Measurements from ENCODE around the gene CACNA2D2.
A peak's percentile ranks its signal among the peaks of the same experiment; 100 is the strongest.

CACNA2D2 gene

DNA sequence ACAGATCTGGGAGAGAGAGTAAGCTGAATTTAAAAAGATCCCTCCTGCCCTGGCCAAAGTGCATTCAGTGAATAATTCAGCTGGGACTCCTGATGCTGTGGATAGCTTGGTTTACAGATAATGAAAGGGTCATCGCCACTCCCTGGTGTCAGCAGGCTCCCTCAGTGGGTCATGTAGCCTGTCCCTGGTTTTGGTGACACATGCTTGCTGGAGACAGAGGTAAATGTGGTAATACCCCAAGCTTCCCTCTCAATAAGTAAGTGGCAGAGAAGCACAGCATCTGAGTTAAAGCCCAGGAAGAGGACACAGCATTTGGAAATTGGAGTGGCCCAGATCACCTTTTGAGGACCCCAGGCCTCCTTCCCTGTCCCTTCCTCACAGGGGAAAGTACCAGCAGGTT, 146.0 kb downstream of the CACNA2D2 start:
- no peak for TF ChIP-seq CTCF (conservative IDR thresholded peaks at IDR 0.05; ENCODE audit: low read depth, low read length)
- no peak for DNase-seq (ENCODE audit: low read depth)
- peak overlapping the region; percentile 99 for H3K4me3 ChIP-seq (ENCODE audit: low read depth, low read length)

- H3K4me3 ChIP-seq (ENCODE audit: low read depth, low read length), result peak overlapping the region; percentile 99
- no peak for TF ChIP-seq CTCF (conservative IDR thresholded peaks at IDR 0.05; ENCODE audit: low read depth, low read length)
- DNase-seq (ENCODE audit: low read depth), result no peak
Observed at GRCh38 chr3:50356553-50356952, 146.9 kb downstream of the CACNA2D2 start.

DNA sequence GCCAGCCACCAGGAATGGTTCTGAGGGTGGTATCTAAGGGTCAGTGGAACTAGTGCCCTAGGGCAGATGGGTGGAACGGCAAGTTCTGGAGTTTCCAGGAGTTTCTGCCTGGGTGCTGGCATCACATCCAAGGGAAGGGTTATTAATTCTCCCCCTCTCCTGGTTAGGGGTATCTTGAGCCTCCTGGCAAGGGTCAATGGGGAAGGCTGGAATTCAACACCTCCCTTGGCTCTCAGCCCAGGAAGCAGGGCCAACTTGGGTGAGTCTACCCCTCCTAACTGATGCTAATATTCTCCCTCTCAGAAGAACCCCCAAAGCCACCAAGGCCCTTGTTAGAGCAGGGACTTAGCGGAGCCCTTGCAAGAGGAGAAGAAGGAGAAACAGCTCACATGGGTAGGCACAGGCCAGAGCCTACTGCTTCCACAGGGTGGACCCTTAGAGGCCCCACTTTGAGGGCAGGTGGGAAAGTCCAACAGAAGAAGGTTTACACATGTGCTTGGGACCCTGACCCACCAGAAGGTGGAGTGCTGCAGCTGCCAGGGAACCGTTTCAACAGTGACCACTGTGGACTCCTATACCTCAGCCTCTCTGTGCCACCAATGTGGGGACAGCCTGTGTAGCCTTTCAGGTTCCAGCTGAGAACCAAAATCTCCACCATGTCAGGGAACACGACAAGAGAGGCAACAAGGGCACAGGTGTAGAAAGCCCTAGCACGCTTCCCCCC, 147.4 kb downstream of the CACNA2D2 start:
- TF ChIP-seq CTCF (conservative IDR thresholded peaks at IDR 0.05; ENCODE audit: low read depth, low read length), result peak; percentile 16
- no peak for DNase-seq (ENCODE audit: low read depth)
- H3K4me3 ChIP-seq (ENCODE audit: low read depth, low read length), result peak overlapping the region; percentile 99

GRCh38 chr3:50354850-50355249, 148.6 kb downstream of the CACNA2D2 start:
- H3K4me3 ChIP-seq (ENCODE audit: low read depth, low read length), result no peak overlapping the region
- TF ChIP-seq CTCF (conservative IDR thresholded peaks at IDR 0.05; ENCODE audit: low read depth, low read length), result no peak
- no peak for DNase-seq (ENCODE audit: low read depth)

GRCh38 chr3:50354186-50354764, 149.2 kb downstream of the CACNA2D2 start:
- H3K4me3 ChIP-seq (ENCODE audit: low read depth, low read length), result no peak overlapping the region
- DNase-seq (ENCODE audit: low read depth), result no peak
- no peak for TF ChIP-seq CTCF (conservative IDR thresholded peaks at IDR 0.05; ENCODE audit: low read depth, low read length)

DNA sequence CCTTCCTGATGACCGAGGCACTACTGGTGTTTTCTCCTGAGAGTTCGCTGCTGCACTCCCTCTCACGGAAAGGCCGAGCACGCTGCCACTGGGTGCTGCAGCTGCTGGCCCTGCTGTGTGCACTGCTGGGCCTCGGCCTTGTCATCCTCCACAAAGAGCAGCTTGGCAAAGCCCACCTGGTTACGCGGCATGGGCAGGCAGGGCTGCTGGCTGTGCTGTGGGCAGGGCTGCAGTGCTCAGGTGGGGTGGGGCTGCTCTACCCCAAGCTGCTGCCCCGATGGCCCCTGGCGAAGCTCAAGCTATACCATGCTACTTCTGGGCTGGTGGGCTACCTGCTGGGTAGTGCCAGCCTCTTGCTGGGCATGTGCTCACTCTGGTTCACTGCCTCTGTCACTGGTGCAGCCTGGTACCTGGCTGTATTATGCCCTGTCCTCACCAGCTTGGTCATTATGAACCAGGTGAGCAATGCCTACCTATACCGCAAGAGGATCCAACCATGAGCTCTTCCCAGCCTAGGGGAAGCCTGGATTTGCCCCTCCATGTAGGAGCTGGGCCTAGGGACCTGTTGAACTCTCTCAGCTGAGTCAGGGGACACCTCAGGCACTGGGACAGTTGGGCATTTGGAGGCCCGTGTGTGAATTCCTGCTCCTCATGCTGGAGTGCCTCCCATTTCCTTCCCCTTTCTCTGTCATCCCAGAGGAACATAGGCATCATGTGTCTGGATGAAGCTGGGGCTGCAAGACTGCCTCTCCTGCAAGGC, 150.0 kb downstream of the CACNA2D2 start:
- H3K4me3 ChIP-seq (ENCODE audit: low read depth, low read length), result no peak overlapping the region
- TF ChIP-seq CTCF (conservative IDR thresholded peaks at IDR 0.05; ENCODE audit: low read depth, low read length), result no peak
- DNase-seq (ENCODE audit: low read depth), result no peak

Data from choroid plexus epithelial cell (primary cell).